Measurements from ENCODE around the gene ANKS6.
A peak's percentile ranks its signal among the peaks of the same experiment; 100 is the strongest.

Gene ANKS6

DNA sequence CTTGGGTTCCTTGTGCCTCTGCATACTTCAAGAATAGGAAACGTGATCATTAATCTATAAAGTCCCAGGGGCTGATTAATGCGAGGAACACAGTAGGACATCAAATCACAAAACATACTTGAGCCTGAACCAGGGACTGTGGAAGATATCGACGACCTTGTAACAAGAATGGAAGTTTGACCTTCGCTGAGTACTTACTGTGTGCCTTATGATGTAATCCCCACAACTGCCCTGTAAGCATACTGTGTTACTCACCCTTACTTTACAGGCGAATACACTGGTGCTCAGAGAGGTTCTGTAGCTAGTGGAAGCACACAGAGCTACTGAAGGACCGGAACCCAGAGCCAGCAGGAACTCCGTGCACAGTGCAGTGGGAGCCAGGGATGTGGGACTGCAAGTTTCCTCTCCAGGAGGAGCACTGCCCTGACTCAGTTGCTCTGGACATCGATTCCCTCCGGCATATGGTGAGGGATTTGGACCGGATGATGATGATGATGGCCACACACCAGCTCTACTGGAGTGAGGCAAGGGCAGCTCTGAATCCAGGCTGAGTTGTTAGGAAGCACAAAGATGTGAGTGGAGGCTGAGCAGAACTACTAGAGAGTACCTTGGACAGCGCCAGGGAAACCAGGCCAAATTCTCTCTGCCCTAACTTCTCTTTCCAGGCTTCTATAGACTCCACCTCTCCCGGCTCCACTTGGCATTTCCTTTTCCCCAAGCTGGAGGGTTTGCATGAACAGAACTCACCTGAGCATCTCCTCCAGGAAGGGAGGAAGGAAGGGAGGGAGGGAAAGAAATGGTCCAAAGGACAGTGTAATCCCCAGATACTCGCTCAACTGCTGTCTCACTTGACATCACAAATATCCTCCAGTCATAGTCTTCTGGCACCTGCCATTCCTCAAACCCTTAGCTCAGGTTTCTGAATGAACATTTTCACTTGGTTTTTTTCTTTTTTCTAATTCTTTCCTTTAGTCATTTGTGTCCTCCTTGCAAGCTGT, 86.1 kb downstream of the ANKS6 start:
- Histone ChIP-seq H2AFZ (ENCODE audit: low read depth, low read length) (no peak overlapping the region), H3K9ac (ENCODE audit: low read depth, low read length) (no peak overlapping the region), H3K27me3 (ENCODE audit: insufficient read depth, low read length, poor library complexity) (no peaks in the 10 kb centered on the region), H3K27ac (ENCODE audit: low read length) (no peak overlapping the region), H3K4me1 (ENCODE audit: insufficient read depth, low read length) (no peaks in the 10 kb centered on the region), H3K4me3 (ENCODE audit: low read depth in 1 of 2, low read length in 2 of 2) (no peak overlapping the region), H3K9me3 (ENCODE audit: insufficient read depth, low read length, severe bottlenecking) (no peaks in the 10 kb centered on the region), H3K36me3 (ENCODE audit: insufficient read depth, low read length) (no peaks in the 10 kb centered on the region), H3K79me2 (ENCODE audit: insufficient read depth, low read length) (no peaks in the 10 kb centered on the region), H4K20me1 (ENCODE audit: insufficient read depth, low read length) (no peaks in the 10 kb centered on the region), H3K4me2 (ENCODE audit: insufficient read depth, low read length) (no peak overlapping the region)
- TF ChIP-seq EZH2 (IDR thresholded peaks at IDR 0.05; ENCODE audit: borderline replicate concordance, low read depth, low read length, severe bottlenecking), result no peak
- TF ChIP-seq, protein P1, sequence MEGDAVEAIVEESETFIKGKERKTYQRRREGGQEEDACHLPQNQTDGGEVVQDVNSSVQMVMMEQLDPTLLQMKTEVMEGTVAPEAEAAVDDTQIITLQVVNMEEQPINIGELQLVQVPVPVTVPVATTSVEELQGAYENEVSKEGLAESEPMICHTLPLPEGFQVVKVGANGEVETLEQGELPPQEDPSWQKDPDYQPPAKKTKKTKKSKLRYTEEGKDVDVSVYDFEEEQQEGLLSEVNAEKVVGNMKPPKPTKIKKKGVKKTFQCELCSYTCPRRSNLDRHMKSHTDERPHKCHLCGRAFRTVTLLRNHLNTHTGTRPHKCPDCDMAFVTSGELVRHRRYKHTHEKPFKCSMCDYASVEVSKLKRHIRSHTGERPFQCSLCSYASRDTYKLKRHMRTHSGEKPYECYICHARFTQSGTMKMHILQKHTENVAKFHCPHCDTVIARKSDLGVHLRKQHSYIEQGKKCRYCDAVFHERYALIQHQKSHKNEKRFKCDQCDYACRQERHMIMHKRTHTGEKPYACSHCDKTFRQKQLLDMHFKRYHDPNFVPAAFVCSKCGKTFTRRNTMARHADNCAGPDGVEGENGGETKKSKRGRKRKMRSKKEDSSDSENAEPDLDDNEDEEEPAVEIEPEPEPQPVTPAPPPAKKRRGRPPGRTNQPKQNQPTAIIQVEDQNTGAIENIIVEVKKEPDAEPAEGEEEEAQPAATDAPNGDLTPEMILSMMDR (IDR thresholded peaks at IDR 0.05; ENCODE audit: borderline replicate concordance, extremely low read depth, low read length, poor library complexity, severe bottlenecking), result no peak
- 0 out of 3 replicates have a peak, but pooled peaks have one; percentile 35 for ATAC-seq (ENCODE audit: insufficient read depth, low read depth)
- peak; percentile 9 for DNase-seq

DNA sequence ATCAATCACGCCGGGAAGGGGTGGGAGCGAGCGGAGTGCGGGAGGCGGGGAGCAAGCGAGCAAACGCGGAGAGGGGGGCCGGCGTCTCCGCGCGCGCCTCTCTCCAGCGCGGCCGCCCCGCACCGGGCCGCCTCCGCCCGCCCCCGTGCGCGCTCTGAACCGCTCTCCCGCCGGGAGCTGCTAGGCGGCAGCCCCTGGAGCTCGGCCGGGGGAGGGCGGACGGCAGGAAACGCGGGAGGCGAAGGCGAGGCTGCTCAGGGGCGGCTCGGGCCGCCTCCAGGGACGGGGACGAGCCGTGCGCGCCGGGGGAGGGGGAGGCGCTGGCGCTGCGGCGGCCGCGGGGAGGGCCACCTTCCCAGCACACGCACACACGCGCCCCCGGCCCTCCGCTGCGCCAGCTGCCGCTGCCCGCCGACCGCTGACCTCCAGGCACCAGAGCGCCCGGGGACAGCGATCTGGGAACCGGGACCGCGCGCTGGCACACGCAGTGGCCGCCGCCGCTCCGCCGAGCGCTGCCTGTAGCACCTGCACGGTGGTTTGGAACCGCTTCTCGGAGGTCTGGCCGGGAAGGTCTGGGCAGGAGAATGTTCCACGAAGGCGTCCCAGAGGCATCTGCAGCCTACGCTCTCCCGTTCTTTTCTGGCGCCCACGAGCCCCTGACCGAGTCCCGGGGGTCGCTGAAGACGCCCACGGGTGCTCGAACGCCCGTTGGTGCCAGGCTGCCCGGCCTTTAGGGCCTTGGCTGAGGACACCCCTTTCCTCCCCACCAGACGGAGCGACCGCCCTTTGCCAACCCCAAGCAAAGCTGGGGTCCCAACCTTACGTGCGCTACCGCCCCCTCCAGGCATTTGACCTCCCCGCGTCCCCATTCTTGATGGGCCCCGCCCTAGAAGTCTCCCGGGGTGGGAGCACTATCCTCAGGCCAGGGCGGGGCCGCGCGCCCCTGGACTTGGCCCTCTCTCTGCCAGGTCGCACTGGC, 87.1 kb downstream of the ANKS6 start, which contains the start of gene GABBR2:
GABBR2 (minus strand) TSS at position 3 of the 979 bp plus-strand sequence. CDS start 198 bp downstream, outside the sequence.
- Histone ChIP-seq H3K27me3 (ENCODE audit: insufficient read depth, low read length, poor library complexity) (no peaks in the 10 kb centered on the region), H3K4me1 (ENCODE audit: insufficient read depth, low read length) (no peaks in the 10 kb centered on the region)
- no peak for DNase-seq

DNA sequence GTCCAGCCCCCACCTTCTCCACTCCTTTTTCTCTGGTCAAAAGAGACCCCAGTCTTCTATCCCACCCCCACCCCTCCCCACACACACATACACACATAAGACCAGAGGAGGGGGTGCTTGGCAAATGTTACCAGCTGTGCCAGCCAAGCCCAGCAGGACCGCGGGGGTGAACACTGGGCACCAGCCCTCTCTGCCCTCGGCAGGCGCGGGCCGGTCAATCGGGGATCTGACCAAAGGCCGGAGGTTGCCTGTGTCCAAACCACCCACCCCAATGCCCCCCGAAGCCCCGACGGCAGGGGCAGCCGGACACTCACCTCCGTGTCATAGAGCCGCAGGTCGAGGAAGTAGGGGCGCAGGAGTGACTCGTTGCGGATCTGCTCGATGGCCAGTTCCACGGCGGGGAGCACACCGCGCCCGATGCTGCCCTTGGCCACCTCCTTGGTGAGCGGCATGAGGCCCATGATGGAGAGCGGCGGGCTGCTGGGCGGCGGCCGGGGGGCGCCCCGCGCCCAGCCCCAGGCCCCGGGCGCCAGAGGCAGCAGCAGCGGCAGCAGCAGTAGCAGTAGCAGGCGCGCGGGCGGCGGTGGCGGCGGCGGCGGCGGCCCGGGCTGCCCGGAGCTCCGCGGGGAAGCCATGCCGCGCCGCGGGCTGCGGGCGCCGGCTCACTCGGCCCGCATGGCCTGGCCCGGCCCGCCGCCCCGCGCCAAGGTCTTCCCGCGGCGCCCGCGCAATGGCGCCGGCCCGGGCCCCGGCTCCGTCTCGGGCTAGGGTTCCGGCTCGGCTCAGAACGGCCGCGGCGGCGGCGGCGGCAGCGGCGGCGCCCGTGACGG, 88.0 kb downstream of the ANKS6 start:
- no peaks in the 10 kb centered on the region for H3K27me3 ChIP-seq (ENCODE audit: insufficient read depth, low read length, poor library complexity)
- H3K27ac ChIP-seq (ENCODE audit: low read length), result no peak overlapping the region
- no peak overlapping the region for H3K4me3 ChIP-seq (ENCODE audit: low read depth in 1 of 2, low read length in 2 of 2)
- no peaks in the 10 kb centered on the region for H3K79me2 ChIP-seq (ENCODE audit: insufficient read depth, low read length)
- H3K4me1 ChIP-seq (ENCODE audit: insufficient read depth, low read length), result no peaks in the 10 kb centered on the region
- no peaks in the 10 kb centered on the region for H4K20me1 ChIP-seq (ENCODE audit: insufficient read depth, low read length)
- no peak overlapping the region for H2AFZ ChIP-seq (ENCODE audit: low read depth, low read length)
- no peaks in the 10 kb centered on the region for H3K36me3 ChIP-seq (ENCODE audit: insufficient read depth, low read length)
- ATAC-seq (ENCODE audit: insufficient read depth, low read depth) (no peak), DNase-seq (no peak)
- no peaks in the 10 kb centered on the region for H3K9me3 ChIP-seq (ENCODE audit: insufficient read depth, low read length, severe bottlenecking)
- TF ChIP-seq EZH2 (IDR thresholded peaks at IDR 0.05; ENCODE audit: borderline replicate concordance, low read depth, low read length, severe bottlenecking), result no peak
- TF ChIP-seq, protein P1 (IDR thresholded peaks at IDR 0.05; ENCODE audit: borderline replicate concordance, extremely low read depth, low read length, poor library complexity, severe bottlenecking), result no peak
- H3K4me2 ChIP-seq (ENCODE audit: insufficient read depth, low read length), result no peak overlapping the region
- no peak overlapping the region for H3K9ac ChIP-seq (ENCODE audit: low read depth, low read length)

More for the DNA sequence above, 87.1 kb downstream of the ANKS6 start, which contains the start of gene GABBR2:
- H3K79me2 ChIP-seq (ENCODE audit: insufficient read depth, low read length), result no peaks in the 10 kb centered on the region
- no peak within 1 kb of the TSS for H2AFZ ChIP-seq (ENCODE audit: low read depth, low read length)
- no peaks in the 10 kb centered on the region for H3K36me3 ChIP-seq (ENCODE audit: insufficient read depth, low read length)
- H3K4me3 ChIP-seq (ENCODE audit: low read depth in 1 of 2, low read length in 2 of 2), result no peak within 1 kb of the TSS
- H3K27ac ChIP-seq (ENCODE audit: low read length), result no peak within 1 kb of the TSS
- no peaks in the 10 kb centered on the region for H3K9me3 ChIP-seq (ENCODE audit: insufficient read depth, low read length, severe bottlenecking)
- H4K20me1 ChIP-seq (ENCODE audit: insufficient read depth, low read length), result no peaks in the 10 kb centered on the region
- TF ChIP-seq, protein P1 (IDR thresholded peaks at IDR 0.05; ENCODE audit: borderline replicate concordance, extremely low read depth, low read length, poor library complexity, severe bottlenecking), result no peak
- TF ChIP-seq EZH2 (IDR thresholded peaks at IDR 0.05; ENCODE audit: borderline replicate concordance, low read depth, low read length, severe bottlenecking), result no peak
- no peak for ATAC-seq (ENCODE audit: insufficient read depth, low read depth)
- no peak within 1 kb of the TSS for H3K4me2 ChIP-seq (ENCODE audit: insufficient read depth, low read length)
- no peak within 1 kb of the TSS for H3K9ac ChIP-seq (ENCODE audit: low read depth, low read length)

All from DND-41 (cell line).